Fibroblast of gingiva (primary cell): ENCODE measurements around the gene UGT1A6.

Source experiments
- DNase-seq: peaks from one replicate; pipeline ENCODE4 v3.0.0-alpha.2; 2011; ENCODE audit warnings: low read depth

Gene UGT1A6

GRCh38 chr2:233801357-233802131, 108.9 kb downstream of the UGT1A6 start:
- no peak for DNase-seq

- no peak for DNase-seq
These were observed 109.6 kb downstream of the UGT1A6 start for GRCh38 chr2:233802132-233802815.

- DNase-seq: no peak
These were observed 110.7 kb downstream of the UGT1A6 start for GRCh38 chr2:233803292-233803911.

GRCh38 chr2:233803994-233804393, 111.3 kb downstream of the UGT1A6 start:
- DNase-seq: no peak

GRCh38 chr2:233807215-233807865, 114.7 kb downstream of the UGT1A6 start:
- no peak for DNase-seq

- DNase-seq: no peak
These were observed 115.6 kb downstream of the UGT1A6 start for GRCh38 chr2:233807966-233808935.

- DNase-seq: no peak
These were observed 117.7 kb downstream of the UGT1A6 start for GRCh38 chr2:233810385-233810784.

- DNase-seq: no peak
These were observed 118.4 kb downstream of the UGT1A6 start for GRCh38 chr2:233811087-233811486.

GRCh38 chr2:233811732-233812131, 119.0 kb downstream of the UGT1A6 start:
- no peak for DNase-seq

GRCh38 chr2:233813236-233814055, 120.8 kb downstream of the UGT1A6 start:
- no peak for DNase-seq

- no peak for DNase-seq
These were observed 121.6 kb downstream of the UGT1A6 start for GRCh38 chr2:233814056-233814835.

GRCh38 chr2:233815861-233816260, 123.2 kb downstream of the UGT1A6 start:
- no peak for DNase-seq

GRCh38 chr2:233816334-233816733, 123.6 kb downstream of the UGT1A6 start:
- DNase-seq: no peak

- DNase-seq: no peak
These were observed 124.1 kb downstream of the UGT1A6 start for GRCh38 chr2:233816771-233817170.

GRCh38 chr2:233817361-233817911, 124.7 kb downstream of the UGT1A6 start:
- no peak for DNase-seq

GRCh38 chr2:233817995-233818638, 125.4 kb downstream of the UGT1A6 start:
- no peak for DNase-seq

- no peak for DNase-seq
These were observed 126.2 kb downstream of the UGT1A6 start for GRCh38 chr2:233818639-233819621.
